LNCaP clone FGC (cell line): ENCODE data around the gene CFAP44.

Source experiments
- DNase-seq: peaks from one replicate; pipeline ENCODE4 v3.0.0-alpha.2; 2011; ENCODE audit warnings: low read depth
- H3K4me3 ChIP-seq: 2 replicates; pipeline ENCODE4 v1.5.1; 2011; ENCODE audit warnings: mild to moderate bottlenecking, low read depth, low read length, control low read depth
- TF ChIP-seq, protein P1 (sequence below): IDR thresholded peaks from 2 replicates; pipeline ENCODE4 v1.5.1; 2012; ENCODE audit warnings: mild to moderate bottlenecking; ENCODE audit not compliant: control insufficient read depth, insufficient read depth; ENCODE audit errors: extremely low read depth

CFAP44 gene

DNA sequence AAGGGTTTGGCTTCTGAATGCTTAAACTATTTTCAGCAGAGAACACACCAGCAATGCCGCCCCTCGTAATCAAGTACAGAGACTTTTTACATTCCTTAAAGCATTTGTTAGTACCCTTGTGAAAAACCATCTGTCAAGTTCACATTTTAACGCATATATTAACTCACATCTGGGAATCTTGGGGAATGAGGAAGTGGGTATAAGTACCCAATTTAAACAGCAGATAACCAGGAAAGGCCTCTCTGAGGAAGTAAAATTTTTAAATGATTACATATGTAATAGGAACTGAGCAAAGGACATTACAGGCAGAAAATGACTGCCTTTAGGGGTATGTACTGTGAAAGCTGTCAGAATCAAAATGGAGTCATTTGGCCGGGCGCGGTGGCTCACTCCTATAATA, 12.8 kb upstream of the CFAP44 start:
- no peak overlapping the region for H3K4me3 ChIP-seq
- TF ChIP-seq, protein P1, sequence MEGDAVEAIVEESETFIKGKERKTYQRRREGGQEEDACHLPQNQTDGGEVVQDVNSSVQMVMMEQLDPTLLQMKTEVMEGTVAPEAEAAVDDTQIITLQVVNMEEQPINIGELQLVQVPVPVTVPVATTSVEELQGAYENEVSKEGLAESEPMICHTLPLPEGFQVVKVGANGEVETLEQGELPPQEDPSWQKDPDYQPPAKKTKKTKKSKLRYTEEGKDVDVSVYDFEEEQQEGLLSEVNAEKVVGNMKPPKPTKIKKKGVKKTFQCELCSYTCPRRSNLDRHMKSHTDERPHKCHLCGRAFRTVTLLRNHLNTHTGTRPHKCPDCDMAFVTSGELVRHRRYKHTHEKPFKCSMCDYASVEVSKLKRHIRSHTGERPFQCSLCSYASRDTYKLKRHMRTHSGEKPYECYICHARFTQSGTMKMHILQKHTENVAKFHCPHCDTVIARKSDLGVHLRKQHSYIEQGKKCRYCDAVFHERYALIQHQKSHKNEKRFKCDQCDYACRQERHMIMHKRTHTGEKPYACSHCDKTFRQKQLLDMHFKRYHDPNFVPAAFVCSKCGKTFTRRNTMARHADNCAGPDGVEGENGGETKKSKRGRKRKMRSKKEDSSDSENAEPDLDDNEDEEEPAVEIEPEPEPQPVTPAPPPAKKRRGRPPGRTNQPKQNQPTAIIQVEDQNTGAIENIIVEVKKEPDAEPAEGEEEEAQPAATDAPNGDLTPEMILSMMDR: no peak
- no peak for DNase-seq

DNA sequence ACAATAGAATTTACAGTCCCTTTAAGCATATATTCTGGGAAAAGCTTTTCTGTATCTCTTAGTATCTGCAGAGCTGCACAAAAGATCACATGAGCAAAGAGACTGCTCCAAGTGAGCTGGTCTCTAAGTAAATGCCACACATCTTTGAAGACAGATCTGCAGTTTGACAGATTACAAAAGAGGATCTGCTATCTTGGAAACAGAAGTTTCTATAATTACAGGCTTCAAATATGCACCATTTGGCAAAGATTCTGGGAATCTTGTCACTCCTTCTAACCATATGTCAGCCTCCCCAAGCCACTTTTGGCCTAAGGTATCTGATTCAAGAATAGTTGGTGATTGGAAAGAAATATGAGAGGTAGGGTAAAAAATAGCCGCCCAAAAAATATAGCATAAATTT, 9.6 kb upstream of the CFAP44 start:
- H3K4me3 ChIP-seq: no peak overlapping the region
- DNase-seq: no peak
- TF ChIP-seq, protein P1: no peak

DNA sequence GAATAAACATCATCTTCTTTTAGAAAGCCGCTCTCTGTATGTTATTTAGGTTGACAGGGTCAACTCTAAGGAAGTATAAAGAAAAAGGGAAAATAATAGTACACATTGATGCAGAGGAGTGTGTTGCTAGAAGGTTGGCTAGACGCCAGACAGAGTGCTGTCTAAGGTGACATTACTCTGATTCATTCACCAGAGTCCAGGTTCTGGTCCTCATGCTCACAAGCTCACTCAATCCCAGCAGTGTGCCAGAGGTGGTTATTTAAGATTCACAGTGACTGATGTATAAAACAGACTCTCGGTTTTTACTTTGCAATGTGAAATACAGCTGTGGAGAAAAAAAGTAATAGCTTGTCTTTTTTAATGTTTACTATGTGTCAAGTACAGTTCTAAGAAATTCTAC, 1.7 kb downstream of the CFAP44 start:
- DNase-seq: no peak
- TF ChIP-seq, protein P1: no peak

DNA sequence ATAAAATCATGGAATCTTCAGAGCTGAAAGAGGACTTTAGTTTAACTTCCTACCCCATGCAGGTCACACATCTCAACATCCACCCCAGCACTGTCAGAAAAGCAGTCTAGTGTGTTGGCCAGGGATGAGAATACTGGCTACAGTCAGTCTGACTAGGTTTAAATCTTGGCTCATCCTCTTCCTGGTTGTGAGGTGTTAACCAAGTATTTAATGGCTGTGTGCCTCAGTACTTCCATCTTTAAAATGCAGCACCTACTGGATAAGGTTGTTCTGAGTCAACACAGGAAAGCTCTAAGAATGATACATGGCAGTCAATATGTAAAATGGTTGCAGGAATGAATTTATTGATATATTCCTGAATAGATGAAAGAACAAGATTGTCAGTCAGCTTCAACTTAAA, 3.1 kb downstream of the CFAP44 start:
- H3K4me3 ChIP-seq: no peak overlapping the region
- TF ChIP-seq, protein P1: no peak
- DNase-seq: no peak

More for the DNA sequence above, 1.7 kb downstream of the CFAP44 start:
- H3K4me3 ChIP-seq: no peak overlapping the region

DNA sequence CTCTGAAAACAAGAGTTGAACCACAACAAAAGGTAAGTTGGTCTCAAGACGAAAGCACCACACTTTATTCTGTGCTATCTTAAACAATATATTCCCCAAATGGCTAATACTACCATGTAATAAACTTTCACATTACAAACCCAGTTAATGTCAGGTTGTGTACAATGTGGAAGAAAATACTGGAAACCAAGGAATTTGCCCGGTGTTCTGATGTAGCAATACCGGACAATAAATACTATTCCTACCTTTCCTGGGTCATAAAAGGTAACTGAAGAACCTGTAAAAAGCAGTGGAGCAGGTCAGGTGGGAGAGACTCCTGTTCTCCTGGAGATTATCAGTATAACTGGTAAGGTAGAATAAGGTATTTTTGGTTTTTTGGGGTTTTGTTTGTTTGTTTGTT, 3.9 kb downstream of the CFAP44 start:
- H3K4me3 ChIP-seq: no peak overlapping the region
- DNase-seq: no peak
- TF ChIP-seq, protein P1: no peak

DNA sequence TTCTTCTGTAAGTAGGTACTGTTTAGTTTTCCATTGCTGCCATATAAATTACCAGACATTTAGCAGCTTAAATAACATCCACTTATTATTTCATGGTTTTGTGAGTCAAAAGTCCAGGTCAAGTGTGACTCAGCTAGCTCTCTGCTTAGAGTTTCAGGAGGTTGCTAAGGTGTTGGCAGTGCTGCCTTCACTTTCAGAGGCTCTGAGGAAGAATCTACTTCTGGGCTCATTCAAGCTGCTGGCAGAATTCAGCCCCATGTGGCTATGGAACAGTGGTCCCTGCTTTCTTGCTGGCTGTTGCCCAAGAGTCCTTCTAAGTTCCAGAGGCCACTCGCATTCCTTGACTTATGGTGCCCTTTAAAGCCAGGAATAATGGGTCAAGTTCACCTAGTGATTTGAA, 4.5 kb downstream of the CFAP44 start:
- no peak for DNase-seq
- TF ChIP-seq, protein P1: no peak
- H3K4me3 ChIP-seq: no peak overlapping the region

DNA sequence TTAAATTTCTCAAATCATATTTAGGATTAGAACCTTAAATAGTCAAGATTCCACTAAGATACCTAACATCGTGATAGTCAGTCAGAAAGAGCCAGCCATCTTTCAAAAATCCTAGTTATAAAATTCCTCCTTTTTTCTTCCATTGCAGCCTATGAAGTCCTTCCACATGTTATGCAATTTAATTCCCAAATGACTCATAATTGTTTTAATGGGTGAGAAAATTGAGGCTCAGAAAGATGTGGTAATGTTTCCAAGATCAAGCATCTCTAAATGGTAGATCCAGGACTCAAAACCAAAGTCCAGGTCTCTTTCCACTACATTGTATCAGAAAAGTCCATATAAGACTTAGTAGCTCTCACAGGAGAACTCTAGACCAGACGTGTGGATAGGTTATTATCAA, 9.5 kb downstream of the CFAP44 start:
- H3K4me3 ChIP-seq: no peak overlapping the region
- DNase-seq: no peak
- TF ChIP-seq, protein P1: no peak
